ENCODE measurements around the gene ANO9.

- TF ChIP-seq CTCF (conservative IDR thresholded peaks at IDR 0.05; ENCODE audit: low read depth, low read length) (no peak), EZH2 (IDR thresholded peaks at IDR 0.05; ENCODE audit: borderline replicate concordance, low read depth, low read length, poor library complexity, severe bottlenecking) (no peak)
Observed at GRCh38 chr11:445765-446588, 4.2 kb upstream of the ANO9 start.
